CD8-positive, alpha-beta memory T cell (primary cell): ENCODE measurements around the gene PPP1R12C. TPM values are rescaled to one million over a fixed set of nuclear protein-coding genes. Genes with fewer than 3 reads are reported as not detected.

Experiments
- CTCF ChIA-PET: fragments of 350-600 bp; sonication (Branson Sonifier 250); formaldehyde crosslinking; loops from one replicate; lab custom pipeline; 2021; ENCODE audit warnings: antibody characterized with exemption; lab: Charles Lee
- POLR2A ChIA-PET: fragments of 350-600 bp; sonication (Branson Sonifier 250); formaldehyde crosslinking; loops from one replicate; lab custom pipeline; 2021; ENCODE audit warnings: antibody characterized with exemption; lab: Charles Lee
- DNase-seq, 5 donors: peaks; one replicate each; pipeline versions ENCODE4 v3.0.0 to v3.0.0-alpha.2; 2020 to 2022; ENCODE audit warnings: mixed read lengths in 1 of 5
- H3K27ac ChIP-seq: one replicate; pipeline ENCODE4 v1.7.0; 2013; ENCODE audit warnings: low read depth, mild to moderate bottlenecking, low read length, moderate library complexity
- H3K27me3 ChIP-seq: 2 replicates; pipeline ENCODE4 v1.7.0; 2013; ENCODE audit warnings: low read length, mild to moderate bottlenecking; ENCODE audit not compliant: insufficient read depth, poor library complexity, severe bottlenecking
- H3K36me3 ChIP-seq: 2 replicates; pipeline ENCODE4 v1.7.0; 2013; ENCODE audit warnings: mild to moderate bottlenecking, low read length, moderate library complexity; ENCODE audit not compliant: insufficient read depth
- H3K4me1 ChIP-seq: 2 replicates; pipeline ENCODE4 v1.7.0; 2013; ENCODE audit warnings: mild to moderate bottlenecking, low read length, moderate library complexity; ENCODE audit not compliant: insufficient read depth
- H3K4me3 ChIP-seq: 2 replicates; pipeline ENCODE4 v1.7.0; 2013; ENCODE audit warnings: mild to moderate bottlenecking, low read length
- H3K9me3 ChIP-seq: 2 replicates; pipeline ENCODE4 v1.7.0; 2013; ENCODE audit warnings: mild to moderate bottlenecking, low read length
- H3K27ac Mint-ChIP-seq, 8 donors: one replicate each; pipeline ENCODE4 v1.8.0; 2020 to 2021; ENCODE audit warnings: mixed read lengths in 8 of 8, mild to moderate bottlenecking in 6 of 8, inconsistent platforms in 3 of 8, moderate library complexity in 3 of 8
- H3K27me3 Mint-ChIP-seq, 2 donors: one replicate each; pipeline ENCODE4 v1.8.0; 2020 to 2021; ENCODE audit warnings: mixed read lengths in 2 of 2, mild to moderate bottlenecking in 1 of 2, moderate library complexity in 1 of 2
- H3K36me3 Mint-ChIP-seq, 3 donors: one replicate each; pipeline ENCODE4 v1.8.0; 2020 to 2021; ENCODE audit warnings: mixed read lengths in 3 of 3, inconsistent platforms in 1 of 3, mild to moderate bottlenecking in 1 of 3
- H3K4me1 Mint-ChIP-seq, 3 donors: one replicate each; pipeline ENCODE4 v1.8.0; 2020 to 2021; ENCODE audit warnings: mixed read lengths in 3 of 3, inconsistent platforms in 1 of 3, mild to moderate bottlenecking in 1 of 3
- H3K4me3 Mint-ChIP-seq, 7 donors: one replicate each; pipeline ENCODE4 v1.8.0; 2020 to 2021; ENCODE audit warnings: mixed read lengths in 7 of 7, mild to moderate bottlenecking in 6 of 7, moderate library complexity in 4 of 7, inconsistent platforms in 2 of 7
- H3K9me3 Mint-ChIP-seq, 5 donors: one replicate each; pipeline ENCODE4 v1.8.0; 2020 to 2022; ENCODE audit warnings: mixed read lengths in 5 of 5, mild to moderate bottlenecking in 3 of 5, moderate library complexity in 2 of 5, inconsistent platforms in 1 of 5
- polyA plus RNA-seq: library from polyadenylated mRNA; unstranded; fragments of 300-500 nt; fragmentation: Illumina TruSeq; gene quantifications from one replicate; pipeline ENCODE4 v1.2.3, GENCODE V29; 2021
- total RNA-seq, 2 experiments: library from RNA; stranded (reverse); gene quantifications; one replicate each; pipeline ENCODE4 v1.2.3, GENCODE V29; 2021

Gene PPP1R12C
- total and polyA plus RNA-seq, 3 experiments from 2014 or later, result 7.7 to 98.3 (median 95.4) TPM

- Histone ChIP-seq H3K9me3 (no peaks in the 10 kb centered on the region), H3K27ac (no peak overlapping the region), H3K4me3 (no peak overlapping the region), H3K36me3 (peaks cover 8% of the 10 kb centered on the region), H3K4me1 (no peaks in the 10 kb centered on the region), H3K27me3 (no peaks in the 10 kb centered on the region)
- Mint-ChIP-seq H3K4me1 (peaks cover 0 to 2% (median 0%) of the 10 kb centered on the region in 3 donors), H3K27ac (no peak overlapping the region), H3K4me3 (no peak overlapping the region), H3K9me3 (no peaks in the 10 kb centered on the region), H3K27me3 (peaks cover 0 to 3% of the 10 kb centered on the region in 2 donors), H3K36me3 (peaks cover 2 to 39% (median 3%) of the 10 kb centered on the region in 3 donors)
- POLR2A ChIA-PET, result no interaction called here
- DNase-seq, result peak in 1 of 5 donors; percentile 33
- CTCF ChIA-PET, result no interaction called here
Observed at GRCh38 chr19:55095260-55096060, 22.0 kb downstream of the PPP1R12C start.

DNA sequence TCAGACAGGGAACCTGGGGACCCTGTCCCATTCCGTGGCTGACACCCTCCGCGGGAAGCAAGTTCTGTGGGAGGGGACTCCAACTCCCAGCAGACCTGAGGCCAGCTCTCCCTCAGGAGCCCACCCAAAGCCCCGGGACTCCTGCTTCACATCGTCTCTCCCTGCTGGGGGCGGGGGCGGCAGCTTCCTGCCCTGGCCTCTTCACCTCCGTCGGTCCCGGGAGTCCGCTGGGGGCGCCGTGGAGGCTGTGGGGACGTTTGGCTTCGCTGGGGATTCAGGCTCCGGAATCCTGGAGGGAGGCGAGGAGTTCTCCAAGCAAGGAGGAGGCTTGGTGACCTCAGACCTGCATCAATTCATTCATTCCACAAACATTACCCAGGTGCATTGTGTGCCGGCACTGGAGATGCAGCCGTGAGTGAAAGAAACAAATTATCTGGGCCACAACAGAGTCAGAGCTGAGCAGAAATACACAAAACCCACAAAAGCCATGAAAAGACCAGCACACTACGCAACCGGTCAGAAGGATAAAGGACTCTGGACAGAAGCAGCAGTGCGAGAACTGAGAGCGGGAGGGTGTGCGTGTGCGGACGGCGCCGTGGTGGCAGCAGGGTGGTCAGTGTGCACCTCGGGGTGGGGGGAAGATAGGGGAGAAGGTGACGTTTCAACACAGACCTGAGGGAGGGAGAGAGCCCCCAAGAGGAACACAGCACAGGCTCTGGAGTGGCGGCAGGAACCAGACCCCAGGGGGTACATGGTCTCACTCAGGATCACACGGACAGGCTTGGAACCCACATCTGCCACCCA, 22.8 kb downstream of the PPP1R12C start:
- no peak overlapping the region for H3K27ac Mint-ChIP-seq
- peaks cover 3 to 37% (median 4%) of the 10 kb centered on the region in 3 donors for H3K36me3 Mint-ChIP-seq
- H3K9me3 ChIP-seq, result no peaks in the 10 kb centered on the region
- ChIA-PET CTCF (no interaction called here), POLR2A (interaction anchor here (0.6 kb wide), 1 partner anchor 96 kb away, joined by 5 read pairs; no protein-coding TSS in a partner anchor)
- H3K27me3 Mint-ChIP-seq, result peaks cover 3 to 4% of the 10 kb centered on the region in 2 donors
- H3K27ac ChIP-seq, result no peak overlapping the region
- peak in 1 of 5 donors; percentile 42 for DNase-seq
- peaks cover 7% of the 10 kb centered on the region for H3K36me3 ChIP-seq
- H3K4me1 ChIP-seq, result no peaks in the 10 kb centered on the region
- H3K4me3 Mint-ChIP-seq, result no peak overlapping the region
- H3K9me3 Mint-ChIP-seq, result no peaks in the 10 kb centered on the region
- no peak overlapping the region for H3K4me3 ChIP-seq
- H3K4me1 Mint-ChIP-seq, result peaks cover under 1 to 2% (median under 1%) of the 10 kb centered on the region in 3 donors
- no peaks in the 10 kb centered on the region for H3K27me3 ChIP-seq

- peaks cover 0 to 3% (median 0%) of the 10 kb centered on the region in 5 donors for H3K9me3 Mint-ChIP-seq
- peaks cover 6 to 25% (median 7%) of the 10 kb centered on the region in 3 donors for H3K36me3 Mint-ChIP-seq
- peaks cover 8 to 20% (median 16%) of the 10 kb centered on the region in 3 donors for H3K4me1 Mint-ChIP-seq
- H3K4me3 Mint-ChIP-seq, result no peak overlapping the region
- H3K27ac Mint-ChIP-seq, result no peak overlapping the region
- Histone ChIP-seq H3K9me3 (no peaks in the 10 kb centered on the region), H3K27me3 (peaks cover 6% of the 10 kb centered on the region), H3K4me1 (peaks cover 9% of the 10 kb centered on the region), H3K4me3 (no peak overlapping the region), H3K36me3 (no peaks in the 10 kb centered on the region), H3K27ac (no peak overlapping the region)
- ChIA-PET CTCF (no interaction called here), POLR2A (no interaction called here)
- peaks cover 20 to 23% of the 10 kb centered on the region in 2 donors for H3K27me3 Mint-ChIP-seq
- peak in 1 of 5 donors; percentile 30 for DNase-seq
Observed at GRCh38 chr19:55092423-55093318, 24.8 kb downstream of the PPP1R12C start.

GRCh38 chr19:55091955-55092354, 25.5 kb downstream of the PPP1R12C start:
- Mint-ChIP-seq H3K4me1 (peaks cover 12 to 28% (median 21%) of the 10 kb centered on the region in 3 donors), H3K9me3 (peaks cover 0 to 3% (median 0%) of the 10 kb centered on the region in 5 donors), H3K27ac (no peak overlapping the region), H3K4me3 (no peak overlapping the region), H3K36me3 (peaks cover 6 to 25% (median 7%) of the 10 kb centered on the region in 3 donors), H3K27me3 (peaks cover 25 to 29% of the 10 kb centered on the region in 2 donors)
- Histone ChIP-seq H3K4me3 (no peak overlapping the region), H3K27ac (no peak overlapping the region), H3K9me3 (no peaks in the 10 kb centered on the region), H3K27me3 (peaks cover 14% of the 10 kb centered on the region), H3K4me1 (peaks cover 16% of the 10 kb centered on the region), H3K36me3 (no peaks in the 10 kb centered on the region)
- ChIA-PET POLR2A (no interaction called here), CTCF (no interaction called here)
- DNase-seq, result peak in 1 of 5 donors; percentile 40

DNA sequence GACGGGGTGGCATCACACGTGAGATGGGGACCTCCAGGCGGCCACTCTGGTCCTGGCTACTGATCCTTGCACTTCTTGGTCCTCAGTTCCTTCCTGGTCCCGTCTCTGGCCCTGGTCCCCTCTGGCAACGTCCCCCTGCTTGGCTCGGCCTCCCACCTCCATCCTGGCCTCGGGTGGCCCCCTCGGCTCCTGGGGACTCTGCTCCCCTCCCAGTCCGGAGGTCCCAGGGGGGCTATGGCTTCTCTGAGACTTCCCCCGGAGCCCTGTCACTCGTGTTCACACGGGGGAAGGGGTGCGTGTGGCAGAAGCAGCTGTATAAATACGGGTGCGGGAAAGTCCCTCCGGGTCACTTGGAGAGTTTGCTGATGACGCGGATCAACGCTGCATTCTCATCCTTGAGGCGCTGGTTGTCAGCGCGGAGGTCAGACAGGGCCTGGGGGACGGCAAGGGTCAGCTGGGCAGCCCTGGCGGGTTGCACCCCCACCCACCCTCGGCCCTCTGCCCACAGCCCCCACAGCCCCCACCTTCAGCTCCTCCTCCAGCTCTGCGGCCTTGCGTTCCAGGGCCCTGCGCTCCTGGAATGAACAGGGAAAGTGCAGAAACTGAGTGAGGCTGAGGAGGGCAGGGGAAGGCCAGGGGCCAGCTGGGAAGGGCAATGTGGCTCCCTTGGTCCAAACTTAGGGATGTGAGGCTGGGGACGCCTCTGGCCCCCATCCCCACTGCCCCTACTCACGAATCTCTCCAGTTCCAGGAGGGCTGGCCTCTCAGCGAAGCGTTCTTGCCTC, 26.1 kb downstream of the PPP1R12C start:
- Mint-ChIP-seq H3K4me1 (peaks cover 12 to 30% (median 21%) of the 10 kb centered on the region in 3 donors), H3K4me3 (no peak overlapping the region), H3K27me3 (peaks cover 25 to 29% of the 10 kb centered on the region in 2 donors), H3K9me3 (peaks cover 0 to 3% (median 0%) of the 10 kb centered on the region in 5 donors), H3K27ac (no peak overlapping the region), H3K36me3 (peaks cover 6 to 25% (median 7%) of the 10 kb centered on the region in 3 donors)
- Histone ChIP-seq H3K36me3 (no peaks in the 10 kb centered on the region), H3K4me3 (no peak overlapping the region), H3K27me3 (peaks cover 16% of the 10 kb centered on the region), H3K9me3 (no peaks in the 10 kb centered on the region), H3K27ac (no peak overlapping the region), H3K4me1 (peaks cover 20% of the 10 kb centered on the region)
- POLR2A ChIA-PET, result no interaction called here
- CTCF ChIA-PET, result no interaction called here
- DNase-seq, result peak in 1 of 5 donors; percentile 45

DNA sequence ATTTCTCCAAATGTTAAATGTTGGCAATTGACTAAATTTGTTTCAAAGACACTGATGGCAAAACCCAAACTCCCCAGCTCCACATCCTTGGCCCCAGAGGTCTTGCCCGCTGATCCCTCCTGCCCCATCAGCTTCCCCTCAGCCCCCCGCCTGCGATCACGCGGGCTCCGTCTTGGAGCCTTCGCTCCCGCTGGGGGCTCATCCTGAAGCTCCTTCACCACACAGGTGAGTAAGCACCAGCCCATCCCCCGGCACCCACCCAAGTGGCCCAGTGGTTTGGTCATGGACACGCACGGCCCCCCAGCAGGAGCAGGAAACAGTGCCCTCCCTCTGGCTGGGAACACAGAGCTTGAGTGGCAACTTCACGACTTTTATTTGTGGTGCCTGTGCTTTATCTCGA, 26.9 kb downstream of the PPP1R12C start:
- H3K27ac ChIP-seq, result no peak overlapping the region
- CTCF ChIA-PET, result no interaction called here
- peak overlapping the region in 1 of 8 donors; percentile 81 for H3K27ac Mint-ChIP-seq
- H3K9me3 ChIP-seq, result no peaks in the 10 kb centered on the region
- H3K4me1 Mint-ChIP-seq, result peaks cover 12 to 32% (median 21%) of the 10 kb centered on the region in 3 donors
- no peak for DNase-seq
- no peak overlapping the region for H3K4me3 ChIP-seq
- H3K4me3 Mint-ChIP-seq, result no peak overlapping the region
- peaks cover 20% of the 10 kb centered on the region for H3K4me1 ChIP-seq
- H3K9me3 Mint-ChIP-seq, result peaks cover 0 to 3% (median 0%) of the 10 kb centered on the region in 5 donors
- H3K27me3 Mint-ChIP-seq, result peaks cover 30 to 34% of the 10 kb centered on the region in 2 donors
- POLR2A ChIA-PET, result no interaction called here
- peaks cover 16% of the 10 kb centered on the region for H3K27me3 ChIP-seq
- H3K36me3 Mint-ChIP-seq, result peaks cover 6 to 21% (median 7%) of the 10 kb centered on the region in 3 donors
- no peaks in the 10 kb centered on the region for H3K36me3 ChIP-seq
